Measurements from ENCODE around the gene TRMO.
A peak's percentile ranks its signal among the peaks of the same experiment; 100 is the strongest.

Gene TRMO

GRCh38 chr9:97900738-97901565 is 21.3 kb downstream of the TRMO start:
- peak; percentile 24 for DNase-seq

- DNase-seq = no peak
Measured at GRCh38 chr9:97900103-97900737, 22.1 kb downstream of the TRMO start.

- DNase-seq = no peak
Measured at GRCh38 chr9:97895695-97896332, 26.5 kb downstream of the TRMO start.

GRCh38 chr9:97895211-97895610 is 27.1 kb downstream of the TRMO start:
- no peak for DNase-seq

GRCh38 chr9:97892421-97892820 is 29.9 kb downstream of the TRMO start:
- no peak for DNase-seq

- DNase-seq = no peak
Measured at GRCh38 chr9:97891736-97892135, 30.6 kb downstream of the TRMO start.

- DNase-seq = no peak
Measured at GRCh38 chr9:97889941-97890887, 32.1 kb downstream of the TRMO start.

- DNase-seq = peak; percentile 8
Measured at GRCh38 chr9:97880336-97880735, 42.0 kb downstream of the TRMO start.

- DNase-seq = no peak
Measured at GRCh38 chr9:97876061-97876460, 46.2 kb downstream of the TRMO start.

GRCh38 chr9:97875111-97875510 is 47.2 kb downstream of the TRMO start:
- DNase-seq = no peak

- no peak for DNase-seq
Measured at GRCh38 chr9:97874624-97875023, 47.7 kb downstream of the TRMO start.

- DNase-seq = peak; percentile 10
Measured at GRCh38 chr9:97873882-97874281, 48.4 kb downstream of the TRMO start.

GRCh38 chr9:97873425-97873824 is 48.9 kb downstream of the TRMO start:
- no peak for DNase-seq

GRCh38 chr9:97868859-97869258 is 53.4 kb downstream of the TRMO start:
- no peak for DNase-seq

GRCh38 chr9:97866848-97867247 is 55.5 kb downstream of the TRMO start:
- DNase-seq = no peak

GRCh38 chr9:97866300-97866699 is 56.0 kb downstream of the TRMO start:
- DNase-seq = no peak

- no peak for DNase-seq
Measured at GRCh38 chr9:97864396-97864795, 57.9 kb downstream of the TRMO start.

- no peak for DNase-seq
Measured at GRCh38 chr9:97863314-97863713, 59.0 kb downstream of the TRMO start.

GRCh38 chr9:97861148-97861475 is 61.2 kb downstream of the TRMO start:
- DNase-seq = no peak

GRCh38 chr9:97860451-97861147 is 61.7 kb downstream of the TRMO start:
- no peak for DNase-seq

- DNase-seq = no peak
Measured at GRCh38 chr9:97859346-97859745, 63.0 kb downstream of the TRMO start.

GRCh38 chr9:97858826-97859225 is 63.5 kb downstream of the TRMO start:
- no peak for DNase-seq

GRCh38 chr9:97858393-97858713 is 63.9 kb downstream of the TRMO start:
- DNase-seq = no peak
